WTC11 (cell line): ENCODE measurements around the gene DCAF10. TPM values are rescaled to one million over a fixed set of nuclear protein-coding genes. Genes with fewer than 3 reads are reported as not detected.

Experiments
- ATAC-seq: fragments of 200-7000 bp; cut with Tn5 transposase; 2 replicates; pipeline ENCODE4 v1.10.0; 2021; ENCODE audit warnings: mild to moderate bottlenecking, moderate library complexity
- CTCF ChIA-PET: fragments of 300-600 bp; sonication (Branson Sonifier 250); formaldehyde crosslinking; loops from one replicate; lab custom pipeline; 2021; ENCODE audit warnings: antibody characterized with exemption; lab: Charles Lee
- POLR2A ChIA-PET: fragments of 350-600 bp; sonication (Branson Sonifier 250); formaldehyde crosslinking; loops from one replicate; lab custom pipeline; 2021; ENCODE audit warnings: antibody characterized with exemption; lab: Charles Lee
- DNase-seq: peaks from one replicate; pipeline ENCODE4 v3.0.0; 2021; ENCODE audit warnings: low spot score
- H3K27ac Mint-ChIP-seq: 2 replicates; pipeline ENCODE4 v1.8.0; 2021; ENCODE audit warnings: mixed read lengths
- H3K27me3 Mint-ChIP-seq: 2 replicates; pipeline ENCODE4 v1.8.0; 2021; ENCODE audit warnings: low read depth, mild to moderate bottlenecking, moderate library complexity, mixed read lengths
- H3K36me3 Mint-ChIP-seq: 2 replicates; pipeline ENCODE4 v1.8.0; 2021; ENCODE audit warnings: mixed read lengths
- H3K4me1 Mint-ChIP-seq: 2 replicates; pipeline ENCODE4 v1.8.0; 2022; ENCODE audit warnings: mixed read lengths
- H3K4me3 Mint-ChIP-seq: 2 replicates; pipeline ENCODE4 v1.8.0; 2021; ENCODE audit warnings: mild to moderate bottlenecking, moderate library complexity, mixed read lengths
- H3K9me3 Mint-ChIP-seq: 2 replicates; pipeline ENCODE4 v1.8.0; 2021; ENCODE audit warnings: mixed read lengths
- ARID4B ChIP-seq: sonication (generic); formaldehyde crosslinking; IDR thresholded peaks from 2 replicates; pipeline ENCODE4 v1.8.0; 2023; ENCODE audit warnings: missing genetic modification reagents, mild to moderate bottlenecking, borderline replicate concordance
- CREB1 ChIP-seq: sonication (generic); formaldehyde crosslinking; IDR thresholded peaks from 2 replicates; pipeline ENCODE4 v1.8.0; 2023; ENCODE audit warnings: mild to moderate bottlenecking, missing genetic modification reagents
- CTCF ChIP-seq: fragments of 200-600 bp; IDR thresholded peaks from 2 replicates; pipeline ENCODE4 v1.8.0; 2022; ENCODE audit warnings: antibody characterized with exemption
- ELF4 ChIP-seq: sonication (generic); formaldehyde crosslinking; IDR thresholded peaks from 2 replicates; pipeline ENCODE4 v1.8.1; 2022; ENCODE audit warnings: low read depth, mild to moderate bottlenecking, moderate library complexity, missing genetic modification reagents
- EMX1 ChIP-seq: fragments of 250-450 bp; sonication (Bioruptor Pico); IDR thresholded peaks from 2 replicates; pipeline ENCODE4 v1.8.0; 2021; ENCODE audit warnings: mild to moderate bottlenecking
- JUN ChIP-seq: sonication (generic); formaldehyde crosslinking; IDR thresholded peaks from 2 replicates; pipeline ENCODE4 v1.8.0; 2023; ENCODE audit warnings: mild to moderate bottlenecking, missing genetic modification reagents
- MXD4 ChIP-seq: fragments of 250-450 bp; sonication (Bioruptor Pico); IDR thresholded peaks from 2 replicates; pipeline ENCODE4 v1.8.0; 2021; ENCODE audit warnings: mild to moderate bottlenecking, moderate library complexity, borderline replicate concordance
- PRRX2 ChIP-seq: fragments of 250-450 bp; sonication (Bioruptor Pico); IDR thresholded peaks from 2 replicates; pipeline ENCODE4 v1.8.0; 2021; ENCODE audit warnings: mild to moderate bottlenecking
- SP1 ChIP-seq: sonication (generic); formaldehyde crosslinking; conservative IDR thresholded peaks from 2 replicates; pipeline ENCODE4 v1.8.1; 2022; ENCODE audit warnings: missing genetic modification reagents
- ZBTB21 ChIP-seq: sonication (generic); formaldehyde crosslinking; IDR thresholded peaks from 2 replicates; pipeline ENCODE4 v1.8.1; 2023; ENCODE audit warnings: mild to moderate bottlenecking, missing genetic modification reagents, borderline replicate concordance
- ZBTB43 ChIP-seq: sonication (generic); formaldehyde crosslinking; IDR thresholded peaks from 2 replicates; pipeline ENCODE4 v1.8.1; 2023; ENCODE audit warnings: mild to moderate bottlenecking, missing genetic modification reagents
- ZNF317 ChIP-seq: sonication (generic); formaldehyde crosslinking; IDR thresholded peaks from 2 replicates; pipeline ENCODE4 v1.8.1; 2023; ENCODE audit warnings: low read depth, mild to moderate bottlenecking, moderate library complexity, missing genetic modification reagents, borderline replicate concordance
- ZNF423 ChIP-seq: fragments of 250-450 bp; sonication (Bioruptor Pico); IDR thresholded peaks from 2 replicates; pipeline ENCODE4 v2.1.2; 2022; ENCODE audit warnings: mild to moderate bottlenecking, moderate library complexity
- ZNF512 ChIP-seq: sonication (generic); formaldehyde crosslinking; IDR thresholded peaks from 2 replicates; pipeline ENCODE4 v1.8.1; 2022; ENCODE audit warnings: missing genetic modification reagents, borderline replicate concordance
- ZNF532 ChIP-seq: fragments of 250-450 bp; sonication (Bioruptor Pico); IDR thresholded peaks from 2 replicates; pipeline ENCODE4 v1.9.0; 2021; ENCODE audit warnings: mild to moderate bottlenecking, borderline replicate concordance
- total RNA-seq: library from RNA; stranded (reverse); gene quantifications from 3 replicates; pipeline ENCODE4 v1.2.3, GENCODE V29; 2021

The DCAF10 gene
- total RNA-seq, 1 experiment from 2014 or later, result 11.7 TPM

GRCh38 chr9:37914154-37914551 is 113.6 kb downstream of the DCAF10 start:
- Mint-ChIP-seq H3K4me3 (no peak overlapping the region), H3K27me3 (no peaks in the 10 kb centered on the region)
- TF ChIP-seq ZNF532, result no peak
- no peak for TF ChIP-seq ARID4B (CRISPR knock-in tag)
- TF ChIP-seq SP1 (CRISPR knock-in tag), result no peak
- no peak for TF ChIP-seq ZBTB21 (CRISPR knock-in tag)
- no peak for TF ChIP-seq CTCF
- TF ChIP-seq ZBTB43, result no peak
- no peak for TF ChIP-seq ZNF317 (CRISPR knock-in tag)
- TF ChIP-seq ELF4 (CRISPR knock-in tag), result no peak
- no peak for TF ChIP-seq CREB1
- no peak for TF ChIP-seq ZNF423
- TF ChIP-seq MXD4 (CRISPR knock-in tag), result no peak
- TF ChIP-seq JUN (CRISPR knock-in tag), result no peak
- no peak for TF ChIP-seq ZNF512 (CRISPR knock-in tag)
- no peak for TF ChIP-seq PRRX2 (CRISPR knock-in tag)
- no peak for TF ChIP-seq EMX1 (CRISPR knock-in tag)
- TF ChIP-seq, all 79 proteins: peak for 0
- no peak for ATAC-seq
- Mint-ChIP-seq H3K36me3 (no peaks in the 10 kb centered on the region; the same call in 1 of the 2 replicates), H3K4me1 (peaks cover 5% of the 10 kb centered on the region; the same call in 1 of the 2 replicates), H3K9me3 (no peaks in the 10 kb centered on the region), H3K27ac (no peak overlapping the region)
- ChIA-PET POLR2A (interaction anchor here (1.0 kb wide), 2 partner anchors 177 to 479 kb away, joined by 3 read pairs; partner anchors contain the start of gene ALDH1B1), CTCF (interaction anchor here (0.5 to 3.2 kb wide), 71 partner anchors 8 to 503 kb away, joined by 3 to 37 read pairs (median 5); partner anchors contain the start of genes ALDH1B1, SHB and SLC25A51)
- DNase-seq, result no peak
